GM21526 (cell line): Measurements from ENCODE around the gene EME1.

ENCODE experiments used
- ATAC-seq: cut with Tn5 transposase; IDR thresholded peaks from one replicate; pipeline ENCODE4 v1.9.1; 2021; ENCODE audit warnings: moderate library complexity; ENCODE audit not compliant: unreplicated experiment, low FRiP score

EME1 gene

GRCh38 chr17:50362661-50363060, 10.4 kb upstream of the EME1 start:
- no peak for ATAC-seq

- no peak for ATAC-seq
Measured at GRCh38 chr17:50363217-50364060, 9.6 kb upstream of the EME1 start.

GRCh38 chr17:50364061-50364458, 9.0 kb upstream of the EME1 start:
- no peak for ATAC-seq

- ATAC-seq, result no peak
Measured at GRCh38 chr17:50364715-50365114, 8.3 kb upstream of the EME1 start.

GRCh38 chr17:50365165-50365564, 7.9 kb upstream of the EME1 start:
- ATAC-seq, result no peak

GRCh38 chr17:50365649-50366393, 7.2 kb upstream of the EME1 start:
- ATAC-seq, result no peak

GRCh38 chr17:50367401-50367800, 5.6 kb upstream of the EME1 start:
- no peak for ATAC-seq

GRCh38 chr17:50370052-50370451, 3.0 kb upstream of the EME1 start:
- ATAC-seq, result no peak

- ATAC-seq, result no peak
Measured at GRCh38 chr17:50371526-50371925, 1.5 kb upstream of the EME1 start.

- no peak for ATAC-seq
Measured at GRCh38 chr17:50372222-50372757, 739 bp upstream of the EME1 start.

- ATAC-seq, result no peak
Measured at GRCh38 chr17:50373705-50374104, 676 bp downstream of the EME1 start.

GRCh38 chr17:50375858-50376538, 3.0 kb downstream of the EME1 start:
- no peak for ATAC-seq

- no peak for ATAC-seq
Measured at GRCh38 chr17:50379351-50380132, 6.5 kb downstream of the EME1 start.

GRCh38 chr17:50380369-50381259, 7.6 kb downstream of the EME1 start:
- ATAC-seq, result no peak

- ATAC-seq, result no peak
Measured at GRCh38 chr17:50381260-50381815, 8.3 kb downstream of the EME1 start.

- ATAC-seq, result no peak
Measured at GRCh38 chr17:50381920-50382319, 8.9 kb downstream of the EME1 start.

- no peak for ATAC-seq
Measured at GRCh38 chr17:50382931-50383330, 9.9 kb downstream of the EME1 start.

- no peak for ATAC-seq
Measured at GRCh38 chr17:50386510-50386909, 13.5 kb downstream of the EME1 start.

GRCh38 chr17:50388728-50389127, 15.7 kb downstream of the EME1 start:
- no peak for ATAC-seq
